Measurements from ENCODE around the gene SLC22A6.

DNA sequence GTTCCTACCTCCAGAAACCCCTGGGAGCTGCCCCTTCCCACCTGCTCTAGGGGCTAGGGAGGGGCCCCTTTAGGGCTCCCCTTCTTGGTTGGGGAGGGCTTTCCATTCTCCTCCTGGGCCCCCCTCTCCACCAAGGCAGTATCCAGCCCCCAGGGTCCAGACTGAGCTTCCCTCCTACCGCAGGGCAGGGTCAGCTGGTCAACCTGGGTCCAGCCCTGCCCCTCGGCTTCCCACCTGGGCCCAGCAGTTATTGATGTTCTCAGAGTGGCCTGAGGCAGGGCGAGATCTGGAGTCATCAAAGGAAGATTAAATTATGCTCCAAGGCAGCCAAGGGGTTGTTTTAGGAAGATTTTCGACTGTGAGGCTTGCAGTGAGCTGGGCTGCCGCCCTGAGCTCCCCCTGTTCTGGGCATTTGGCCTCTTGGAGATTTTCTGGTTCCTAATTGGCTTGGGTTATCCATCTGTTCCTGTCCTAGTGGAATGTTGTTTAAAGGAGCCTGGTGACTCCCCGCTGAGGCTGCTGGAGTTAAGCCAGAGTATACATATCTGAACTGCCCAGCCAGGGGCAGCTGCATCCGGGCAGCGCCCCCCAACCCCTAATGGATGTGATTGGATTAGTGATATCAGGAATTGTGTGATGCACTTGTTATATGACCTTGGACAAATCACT, 32.7 kb upstream of the SLC22A6 start:
- TF ChIP-seq POLR2AphosphoS5 (IDR thresholded peaks at IDR 0.05) (no peak), CTCF (IDR thresholded peaks at IDR 0.05) (no peak)
